K562 (cell line): ENCODE measurements around the gene TSPYL2. TPM values are rescaled to one million over a fixed set of nuclear protein-coding genes. Genes with fewer than 3 reads are reported as not detected.

Source experiments
- AFF4 ChIP-seq: sonication (generic); formaldehyde crosslinking; IDR thresholded peaks from 2 replicates; pipeline ENCODE4 v1.8.0; 2023; ENCODE audit warnings: mild to moderate bottlenecking, missing genetic modification reagents
- ATF7 ChIP-seq: fragments of 450-650 bp; IDR thresholded peaks from 2 replicates; pipeline ENCODE4 v1.7.1; 2014; ENCODE audit warnings: mild to moderate bottlenecking, moderate library complexity
- BMI1 ChIP-seq: fragments of 150-350 bp; IDR thresholded peaks from 2 replicates; pipeline ENCODE4 v1.6.1; 2014; ENCODE audit warnings: low read length
- CUX1 ChIP-seq: fragments of 200-800 bp; sonication (Bioruptor generic); IDR thresholded peaks from 2 replicates; pipeline ENCODE4 v1.6.1; 2016; ENCODE audit warnings: missing genetic modification characterization, missing compliant biosample characterization
- EZH2 ChIP-seq: IDR thresholded peaks from 2 replicates; pipeline ENCODE4 v1.6.1; 2012; ENCODE audit warnings: low read depth, mild to moderate bottlenecking, inconsistent platforms, low read length, borderline replicate concordance
- GTF2A2 ChIP-seq: IDR thresholded peaks from 2 replicates; pipeline ENCODE4 v1.6.1; 2016; ENCODE audit warnings: mild to moderate bottlenecking, missing genetic modification characterization, missing compliant biosample characterization
- HES1 ChIP-seq: fragments of 450-650 bp; IDR thresholded peaks from 2 replicates; pipeline ENCODE4 v1.6.1; 2016; ENCODE audit warnings: low read depth, mild to moderate bottlenecking, moderate library complexity
- MED1 ChIP-seq: sonication (generic); formaldehyde crosslinking; IDR thresholded peaks from 2 replicates; pipeline ENCODE4 v1.8.1; 2023; ENCODE audit warnings: missing genetic modification reagents, borderline replicate concordance
- MEF2A ChIP-seq: IDR thresholded peaks from 2 replicates; pipeline ENCODE4 v1.6.1; 2011; ENCODE audit warnings: low read depth, mild to moderate bottlenecking, low read length, moderate library complexity; ENCODE audit not compliant: control insufficient read depth
- NFE2 ChIP-seq: IDR thresholded peaks from 2 replicates; pipeline ENCODE4 v1.6.1; 2014; ENCODE audit warnings: antibody characterized with exemption, low read depth
- NFYB ChIP-seq: IDR thresholded peaks from 2 replicates; pipeline ENCODE4 v1.6.1; 2011; ENCODE audit warnings: mild to moderate bottlenecking, moderate library complexity; ENCODE audit not compliant: insufficient read length; ENCODE audit errors: extremely low read depth
- RBFOX2 ChIP-seq: fragments of 200-400 bp; formaldehyde crosslinking; IDR thresholded peaks from 2 replicates; pipeline ENCODE4 v1.6.1; 2017; ENCODE audit warnings: low read depth, mild to moderate bottlenecking, low read length, moderate library complexity
- RBM34 ChIP-seq: fragments of 200-400 bp; formaldehyde crosslinking; IDR thresholded peaks from 2 replicates; pipeline ENCODE4 v1.6.1; 2018; ENCODE audit warnings: low read length, borderline replicate concordance; ENCODE audit not compliant: insufficient read depth
- RFX5 ChIP-seq: IDR thresholded peaks from 2 replicates; pipeline ENCODE4 v1.6.1; 2011; ENCODE audit warnings: low read depth, mild to moderate bottlenecking, improper control_type of control experiment, low read length
- TAF7 ChIP-seq: fragments of 450-650 bp; IDR thresholded peaks from 2 replicates; pipeline ENCODE4 v1.6.1; 2016; ENCODE audit warnings: missing genetic modification characterization, missing compliant biosample characterization
- TEAD4 ChIP-seq, 2 experiments: sonication (generic) in 1 of 2; formaldehyde crosslinking in 1 of 2; IDR thresholded peaks; 2 replicates each; pipeline versions ENCODE4 v1.6.1 to v1.8.0; 2012 to 2022; ENCODE audit warnings: borderline replicate concordance in 1 of 2, inconsistent platforms in 1 of 2, low read length in 1 of 2, mild to moderate bottlenecking in 1 of 2, missing genetic modification reagents in 1 of 2
- YBX1 ChIP-seq: fragments of 450-650 bp; IDR thresholded peaks from 2 replicates; pipeline ENCODE4 v1.7.1; 2016; ENCODE audit warnings: mild to moderate bottlenecking
- ZNF274 ChIP-seq: IDR thresholded peaks from 2 replicates; pipeline ENCODE4 v1.6.1; 2011; ENCODE audit warnings: low read depth, mild to moderate bottlenecking, low read length, moderate library complexity, borderline replicate concordance
- polyA plus RNA-seq, 8 experiments: library from polyadenylated mRNA; depleted of rRNA in 4 of 8; stranded (reverse) in 5 of 8; unstranded in 3 of 8; fragments of >200 nt; fragmentation: Nextera tagmentation in 2 of 8; fragmentation: Illumina TruSeq in 1 of 8; extraction: Ambion mirVana in 2 of 8; extraction: Trizol in 1 of 8; gene quantifications; 2 replicates each; pipeline versions ENCODE4 v1.2.1 to v1.2.3, GENCODE V29; 2011 to 2014; ENCODE audit warnings: inconsistent platforms in 1 of 8, missing spikeins in 1 of 8
- total RNA-seq, 7 experiments: library from RNA; depleted of rRNA in 6 of 7; stranded (reverse); fragments of >200 nt in 6 of 7; fragmentation: Illumina TruSeq in 2 of 7; extraction: Trizol in 2 of 7; gene quantifications; 2 replicates each; pipeline versions ENCODE4 v1.2.1 to v1.2.3, GENCODE V29; 2011 to 2021; ENCODE audit warnings: low replicate concordance in 1 of 7

The TSPYL2 gene
- total and polyA plus RNA-seq, 9 of the 15 experiments (the other 6 are each of a cell fraction or from before 2014, with no cell fraction given): 0.41 to 20.0 (median 10.8) TPM

- TF ChIP-seq AFF4 (CRISPR knock-in tag) (no peak), NFYB (peak; percentile 47), RFX5 (peak; percentile 95), MED1 (no peak), GTF2A2 (tag) (no peak), EZH2 (no peak), ATF7 (peak; percentile 70; the same call in 1 of the 2 replicates), HES1 (no peak), RBM34 (no peak), TEAD4 (IDR thresholded peaks at IDR 0.05; ENCODE audit: low read length) (no peak), TEAD4 (CRISPR knock-in tag; IDR thresholded peaks at IDR 0.05; ENCODE audit: borderline replicate concordance) (no peak), MEF2A (no peak), YBX1 (no peak), RBFOX2 (peak; percentile 99), TAF7 (tag) (0 out of 2 replicates have a peak, but pooled peaks have one; percentile 27), NFE2 (no peak), CUX1 (CRISPR knock-in tag) (no peak), ZNF274 (no peak), BMI1 (no peak)
Observed at GRCh38 chrX:53081925-53082772, at the start of gene TSPYL2 (continued).
